Measurements from ENCODE around the gene DIPK1B.

DIPK1B gene

DNA sequence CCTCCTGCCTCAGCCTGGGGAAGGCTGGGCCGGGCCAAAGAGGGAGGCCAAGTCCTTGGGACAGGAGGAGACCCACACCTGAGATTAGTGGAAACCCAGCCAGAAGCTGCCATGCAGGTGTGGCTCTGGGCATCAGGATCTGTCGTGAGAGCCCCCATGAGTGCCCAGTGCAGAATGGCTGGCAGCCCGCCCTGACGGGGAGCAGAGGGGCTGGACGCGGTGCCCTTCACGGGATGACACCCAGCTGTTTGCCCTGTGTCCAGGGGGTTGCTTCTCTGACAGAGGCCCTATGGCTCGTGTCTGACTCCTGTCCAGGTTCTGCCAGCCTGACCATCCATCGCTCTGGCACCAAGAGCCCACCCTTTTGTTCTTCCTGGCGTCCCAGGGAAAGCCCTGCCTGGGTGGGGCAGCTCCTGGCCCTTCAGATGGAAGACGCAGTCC is 8.5 kb downstream of the DIPK1B start:
- H3K4me3 ChIP-seq (replicated peaks; ENCODE audit: low read depth, low read length) = no peak overlapping the region
- TF ChIP-seq, protein P1, sequence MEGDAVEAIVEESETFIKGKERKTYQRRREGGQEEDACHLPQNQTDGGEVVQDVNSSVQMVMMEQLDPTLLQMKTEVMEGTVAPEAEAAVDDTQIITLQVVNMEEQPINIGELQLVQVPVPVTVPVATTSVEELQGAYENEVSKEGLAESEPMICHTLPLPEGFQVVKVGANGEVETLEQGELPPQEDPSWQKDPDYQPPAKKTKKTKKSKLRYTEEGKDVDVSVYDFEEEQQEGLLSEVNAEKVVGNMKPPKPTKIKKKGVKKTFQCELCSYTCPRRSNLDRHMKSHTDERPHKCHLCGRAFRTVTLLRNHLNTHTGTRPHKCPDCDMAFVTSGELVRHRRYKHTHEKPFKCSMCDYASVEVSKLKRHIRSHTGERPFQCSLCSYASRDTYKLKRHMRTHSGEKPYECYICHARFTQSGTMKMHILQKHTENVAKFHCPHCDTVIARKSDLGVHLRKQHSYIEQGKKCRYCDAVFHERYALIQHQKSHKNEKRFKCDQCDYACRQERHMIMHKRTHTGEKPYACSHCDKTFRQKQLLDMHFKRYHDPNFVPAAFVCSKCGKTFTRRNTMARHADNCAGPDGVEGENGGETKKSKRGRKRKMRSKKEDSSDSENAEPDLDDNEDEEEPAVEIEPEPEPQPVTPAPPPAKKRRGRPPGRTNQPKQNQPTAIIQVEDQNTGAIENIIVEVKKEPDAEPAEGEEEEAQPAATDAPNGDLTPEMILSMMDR (IDR thresholded peaks at IDR 0.05; ENCODE audit: insufficient read depth, low read length, poor library complexity, severe bottlenecking) = no peak
- H3K36me3 ChIP-seq (ENCODE audit: control insufficient read depth, insufficient read depth, low read length) = peaks cover 28% of the 10 kb centered on the region
- no peaks in the 10 kb centered on the region for H3K27me3 ChIP-seq (replicated peaks; ENCODE audit: control insufficient read depth, insufficient read depth, low read length)
- DNase-seq (ENCODE audit: extremely low read depth, insufficient read length) = no peak

DNA sequence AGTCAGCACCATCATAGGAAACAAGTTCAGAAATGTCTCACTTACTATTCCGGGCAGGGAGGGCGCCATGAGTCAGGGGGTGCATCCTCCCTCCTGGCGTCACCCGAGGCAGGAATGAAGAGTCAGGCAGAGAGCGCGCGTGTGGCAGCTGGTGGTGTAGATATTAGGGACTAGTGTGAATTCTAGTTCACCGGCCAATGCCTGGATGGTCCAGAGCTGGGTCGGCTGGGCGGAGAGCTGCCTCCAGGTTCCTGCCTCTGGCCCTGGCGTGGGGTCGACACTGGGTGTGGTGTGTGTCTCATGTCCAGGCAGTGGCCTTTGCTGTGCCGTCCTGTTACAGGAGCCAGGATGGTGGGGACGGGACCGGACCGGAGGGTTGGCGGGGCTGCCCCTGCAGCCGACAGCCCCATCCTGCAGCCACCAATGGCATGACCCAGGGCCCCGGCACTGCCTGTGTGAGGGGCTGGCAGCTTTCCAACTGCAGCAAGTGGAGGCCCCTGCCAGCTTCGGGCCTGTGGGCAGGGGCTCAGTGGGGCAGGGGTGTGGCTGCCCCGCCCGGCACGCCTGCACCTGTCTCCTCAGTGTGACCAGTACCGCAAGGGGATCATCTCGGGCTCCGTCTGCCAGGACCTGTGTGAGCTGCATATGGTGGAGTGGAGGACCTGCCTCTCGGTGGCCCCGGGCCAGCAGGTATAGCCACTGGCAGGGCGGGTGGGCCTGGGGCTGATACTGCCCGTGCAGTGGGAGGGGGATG is 9.1 kb downstream of the DIPK1B start:
- TF ChIP-seq, protein P1 (IDR thresholded peaks at IDR 0.05; ENCODE audit: insufficient read depth, low read length, poor library complexity, severe bottlenecking) = no peak
- Histone ChIP-seq H3K4me3 (replicated peaks; ENCODE audit: low read depth, low read length) (no peak overlapping the region), H3K27me3 (replicated peaks; ENCODE audit: control insufficient read depth, insufficient read depth, low read length) (no peaks in the 10 kb centered on the region), H3K36me3 (ENCODE audit: control insufficient read depth, insufficient read depth, low read length) (peaks cover 33% of the 10 kb centered on the region)
- no peak for DNase-seq (ENCODE audit: extremely low read depth, insufficient read length)

DNA sequence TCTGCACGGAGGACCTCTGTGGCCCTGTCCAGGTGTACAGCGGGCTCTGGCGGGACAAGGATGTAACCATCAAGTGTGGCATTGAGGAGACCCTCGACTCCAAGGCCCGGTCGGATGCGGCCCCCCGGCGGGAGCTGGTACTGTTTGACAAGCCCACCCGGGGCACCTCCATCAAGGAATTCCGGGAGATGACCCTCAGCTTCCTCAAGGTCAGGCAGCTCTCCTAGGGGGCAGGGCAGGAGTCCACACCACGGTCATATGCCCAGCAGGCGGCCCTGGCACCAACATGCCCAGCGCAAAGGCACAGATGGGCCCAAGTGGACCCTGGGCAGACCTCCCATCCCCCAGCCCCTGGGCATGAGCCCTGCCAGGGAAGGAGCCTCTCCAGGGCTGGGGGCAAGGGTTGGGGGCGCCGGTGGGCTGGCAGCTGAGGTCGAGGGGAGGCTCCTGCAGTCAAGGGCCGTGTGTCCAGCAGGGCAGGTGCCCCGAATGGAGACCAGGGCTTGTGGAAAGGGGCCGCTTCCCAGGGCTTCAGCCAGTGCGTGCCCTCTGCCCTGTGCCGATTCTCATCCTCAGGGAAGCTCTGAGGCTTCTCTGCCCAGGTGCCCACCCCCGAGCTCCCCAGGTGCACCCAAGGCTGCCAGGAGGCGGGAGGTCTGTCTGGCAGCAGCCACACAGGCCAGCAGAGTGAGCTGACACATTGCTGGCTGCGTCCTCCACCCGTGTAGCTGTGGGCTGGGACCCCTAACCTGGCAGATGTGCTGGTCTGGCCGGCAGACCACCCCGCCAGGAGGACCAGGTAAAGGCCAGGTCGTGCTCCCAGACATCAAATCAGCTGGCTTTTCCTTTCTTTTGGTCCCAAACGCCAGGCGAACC is 10.0 kb downstream of the DIPK1B start:
- peaks cover 33% of the 10 kb centered on the region for H3K36me3 ChIP-seq (ENCODE audit: control insufficient read depth, insufficient read depth, low read length)

DNA sequence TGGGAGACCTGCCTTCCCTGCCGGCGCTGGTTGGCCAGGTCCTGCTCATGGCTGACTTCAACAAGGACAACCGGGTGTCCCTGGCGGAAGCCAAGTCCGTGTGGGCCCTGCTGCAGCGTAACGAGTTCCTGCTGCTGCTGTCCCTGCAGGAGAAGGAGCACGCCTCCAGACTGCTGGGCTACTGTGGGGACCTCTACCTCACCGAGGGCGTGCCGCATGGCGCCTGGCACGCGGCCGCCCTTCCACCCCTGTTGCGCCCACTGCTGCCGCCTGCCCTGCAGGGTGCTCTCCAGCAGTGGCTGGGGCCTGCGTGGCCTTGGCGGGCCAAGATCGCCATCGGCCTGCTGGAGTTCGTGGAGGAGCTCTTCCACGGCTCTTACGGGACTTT is 10.6 kb downstream of the DIPK1B start:
- H3K36me3 ChIP-seq (ENCODE audit: control insufficient read depth, insufficient read depth, low read length) = peaks cover 33% of the 10 kb centered on the region
- peak; percentile 46 for DNase-seq (ENCODE audit: extremely low read depth, insufficient read length)

More for the DNA sequence above, 10.0 kb downstream of the DIPK1B start:
- DNase-seq (ENCODE audit: extremely low read depth, insufficient read length) = no peak
- no peaks in the 10 kb centered on the region for H3K27me3 ChIP-seq (replicated peaks; ENCODE audit: control insufficient read depth, insufficient read depth, low read length)
- H3K4me3 ChIP-seq (replicated peaks; ENCODE audit: low read depth, low read length) = no peak overlapping the region
- TF ChIP-seq, protein P1 (IDR thresholded peaks at IDR 0.05; ENCODE audit: insufficient read depth, low read length, poor library complexity, severe bottlenecking) = no peak

DNA sequence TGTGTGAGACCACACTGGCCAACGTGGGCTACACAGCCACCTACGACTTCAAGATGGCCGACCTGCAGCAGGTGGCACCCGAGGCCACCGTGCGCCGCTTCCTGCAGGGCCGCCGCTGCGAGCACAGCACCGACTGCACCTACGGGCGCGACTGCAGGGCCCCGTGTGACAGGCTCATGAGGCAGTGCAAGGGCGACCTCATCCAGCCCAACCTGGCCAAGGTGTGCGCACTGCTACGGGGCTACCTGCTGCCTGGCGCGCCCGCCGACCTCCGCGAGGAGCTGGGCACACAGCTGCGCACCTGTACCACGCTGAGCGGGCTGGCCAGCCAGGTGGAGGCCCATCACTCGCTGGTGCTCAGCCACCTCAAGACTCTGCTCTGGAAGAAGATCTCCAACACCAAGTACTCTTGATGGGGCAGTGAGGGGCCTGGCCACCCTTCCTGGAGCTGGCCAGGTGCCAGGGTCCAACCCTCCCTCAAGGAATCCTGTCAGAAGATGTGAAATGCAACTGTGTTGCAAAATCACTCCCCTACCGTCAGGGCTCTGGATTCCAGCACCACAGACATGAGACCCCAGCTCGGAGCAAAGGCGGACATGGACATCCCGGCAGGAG is 11.1 kb downstream of the DIPK1B start:
- peak; percentile 47 for DNase-seq (ENCODE audit: extremely low read depth, insufficient read length)
- H3K4me3 ChIP-seq (replicated peaks; ENCODE audit: low read depth, low read length) = no peak overlapping the region
- no peaks in the 10 kb centered on the region for H3K27me3 ChIP-seq (replicated peaks; ENCODE audit: control insufficient read depth, insufficient read depth, low read length)
- peaks cover 33% of the 10 kb centered on the region for H3K36me3 ChIP-seq (ENCODE audit: control insufficient read depth, insufficient read depth, low read length)
- TF ChIP-seq, protein P1 (IDR thresholded peaks at IDR 0.05; ENCODE audit: insufficient read depth, low read length, poor library complexity, severe bottlenecking) = no peak

More for the DNA sequence above, 10.6 kb downstream of the DIPK1B start:
- no peak overlapping the region for H3K4me3 ChIP-seq (replicated peaks; ENCODE audit: low read depth, low read length)
- TF ChIP-seq, protein P1 (IDR thresholded peaks at IDR 0.05; ENCODE audit: insufficient read depth, low read length, poor library complexity, severe bottlenecking) = no peak
- no peaks in the 10 kb centered on the region for H3K27me3 ChIP-seq (replicated peaks; ENCODE audit: control insufficient read depth, insufficient read depth, low read length)
